Cardiac muscle cell (in vitro differentiated cells and primary cell): ENCODE results near the gene NOL11. TPM values are rescaled to one million over a fixed set of nuclear protein-coding genes. Genes with fewer than 3 reads are reported as not detected.
"Not testable (repeated sequence)": the region's sequence is repeated elsewhere in the genome, so short reads cannot be mapped to it uniquely, and the experiment has no call there.

ENCODE experiments used
- DNase-seq, 2 donors: peaks; one replicate each; pipeline versions ENCODE4 v3.0.0 to v3.0.0-alpha.2; 2010 to 2017; ENCODE audit warnings: low read depth in 1 of 2, low spot score in 1 of 2
- H3K27ac ChIP-seq: fragments of 200-600 bp; sonication (generic); 2 replicates; pipeline ENCODE4 v1.5.1; 2016
- H3K27me3 ChIP-seq: fragments of 200-600 bp; sonication (generic); 2 replicates; pipeline ENCODE4 v1.6.0; 2016; ENCODE audit warnings: control low read depth
- H3K36me3 ChIP-seq: fragments of 200-600 bp; sonication (generic); 2 replicates; pipeline ENCODE4 v1.5.1; 2016; ENCODE audit warnings: control low read depth
- H3K4me1 ChIP-seq: fragments of 200-600 bp; sonication (generic); 2 replicates; pipeline ENCODE4 v1.8.1; 2017; ENCODE audit warnings: low read depth, mild to moderate bottlenecking, mixed run types
- H3K4me3 ChIP-seq: fragments of 200-600 bp; sonication (generic); 2 replicates; pipeline ENCODE4 v1.5.1; 2016; ENCODE audit warnings: mild to moderate bottlenecking
- H3K9me3 ChIP-seq: fragments of 200-600 bp; sonication (generic); 2 replicates; pipeline ENCODE4 v1.5.1; 2017; ENCODE audit warnings: low read depth, mild to moderate bottlenecking, control low read depth
- CTCF ChIP-seq: IDR thresholded peaks from 2 replicates; pipeline ENCODE4 v1.5.1; 2012; ENCODE audit warnings: low read depth, mild to moderate bottlenecking, low read length
- polyA plus RNA-seq: library from polyadenylated mRNA; unstranded; fragments of >200 nt; fragmentation: Nextera tagmentation; extraction: Ambion mirVana; gene quantifications from 2 replicates; pipeline ENCODE4 v1.2.1, GENCODE V29; 2016
- total RNA-seq: library from RNA; depleted of rRNA; stranded (reverse); fragments of >200 nt; gene quantifications from 2 replicates; pipeline ENCODE4 v1.2.3, GENCODE V29; 2016

NOL11 gene
- total and polyA plus RNA-seq, 2 experiments from 2014 or later, result 25.0 to 46.3 TPM

- Histone ChIP-seq H3K4me3 (no peak overlapping the region), H3K4me1 (no peaks in the 10 kb centered on the region), H3K9me3 (no peaks in the 10 kb centered on the region), H3K27ac (no peak overlapping the region), H3K36me3 (peaks cover 25% of the 10 kb centered on the region), H3K27me3 (no peaks in the 10 kb centered on the region)
- DNase-seq, result no peak
- TF ChIP-seq CTCF, result no peak
Observed at GRCh38 chr17:67750067-67750466, 32.3 kb downstream of the NOL11 start.

GRCh38 chr17:67751101-67752074 lies 33.7 kb downstream of the NOL11 start:
- Histone ChIP-seq H3K36me3 (peaks cover 20% of the 10 kb centered on the region), H3K4me3 (no peak overlapping the region), H3K27me3 (no peaks in the 10 kb centered on the region), H3K9me3 (no peaks in the 10 kb centered on the region), H3K27ac (no peak overlapping the region), H3K4me1 (no peaks in the 10 kb centered on the region)
- no peak for DNase-seq
- TF ChIP-seq CTCF, result no peak

- DNase-seq, H3K27me3 ChIP-seq, H3K9me3 ChIP-seq: not testable (repeated sequence)
Observed at GRCh38 chr17:67752160-67752559, 34.4 kb downstream of the NOL11 start.

GRCh38 chr17:67753026-67753425 lies 35.3 kb downstream of the NOL11 start:
- DNase-seq, result no peak
- H3K9me3 ChIP-seq, result no peaks in the 10 kb centered on the region

More at GRCh38 chr17:67752160-67752559, 34.4 kb downstream of the NOL11 start:
- not testable (repeated sequence) for H3K4me1 ChIP-seq, H3K4me3 ChIP-seq, H3K27ac ChIP-seq
- H3K36me3 ChIP-seq, result peaks cover 13% of the 10 kb centered on the region

GRCh38 chr17:67754001-67754400 lies 36.3 kb downstream of the NOL11 start:
- H3K4me3 ChIP-seq, result no peak overlapping the region
- no peaks in the 10 kb centered on the region for H3K27me3 ChIP-seq
- H3K36me3 ChIP-seq, result no peaks in the 10 kb centered on the region
- no peaks in the 10 kb centered on the region for H3K4me1 ChIP-seq
- no peaks in the 10 kb centered on the region for H3K9me3 ChIP-seq
- TF ChIP-seq CTCF, result no peak
- no peak overlapping the region for H3K27ac ChIP-seq
- DNase-seq, result no peak

More at GRCh38 chr17:67753026-67753425, 35.3 kb downstream of the NOL11 start:
- Histone ChIP-seq H3K27ac (no peak overlapping the region), H3K27me3 (no peaks in the 10 kb centered on the region), H3K36me3 (peaks cover 6% of the 10 kb centered on the region), H3K4me3 (no peak overlapping the region), H3K4me1 (no peaks in the 10 kb centered on the region)
- TF ChIP-seq CTCF, result no peak

- H3K36me3 ChIP-seq, H3K4me3 ChIP-seq, DNase-seq, H3K27ac ChIP-seq, H3K9me3 ChIP-seq, H3K27me3 ChIP-seq, H3K4me1 ChIP-seq: not testable (repeated sequence)
Observed at GRCh38 chr17:67754686-67755085, 37.0 kb downstream of the NOL11 start.

- not testable (repeated sequence) for H3K27me3 ChIP-seq
Observed at GRCh38 chr17:67756766-67757165, 39.0 kb downstream of the NOL11 start.

More at GRCh38 chr17:67756766-67757165, 39.0 kb downstream of the NOL11 start:
- H3K27ac ChIP-seq, H3K36me3 ChIP-seq, H3K4me3 ChIP-seq, H3K4me1 ChIP-seq, H3K9me3 ChIP-seq: not testable (repeated sequence)
- peak in 1 of 2 donors; percentile 35 for DNase-seq
